Loucy (cell line): Measurements from ENCODE around the gene RALGAPB.
"Not testable (repeated sequence)": the region's sequence is repeated elsewhere in the genome, so short reads cannot be mapped to it uniquely, and the experiment has no call there.

ENCODE experiments used
- CTCF ChIP-seq: fragments of 200-600 bp; sonication (generic); conservative IDR thresholded peaks from 2 replicates; pipeline ENCODE4 v1.5.1; 2014; ENCODE audit warnings: mild to moderate bottlenecking, antibody characterized with exemption, low read length
- EZH2phosphoT487 ChIP-seq: fragments of 200-600 bp; IDR thresholded peaks from 2 replicates; pipeline ENCODE4 v1.6.1; 2018; ENCODE audit warnings: antibody characterized with exemption, mild to moderate bottlenecking, moderate library complexity, borderline replicate concordance

- TF ChIP-seq CTCF, EZH2phosphoT487: not testable (repeated sequence)
These were observed 12.0 kb upstream of the RALGAPB start for GRCh38 chr20:38460631-38461030.
